SK-N-SH treated with all-trans-retinoic acid at 6 μM for 48 hours (cell line): ENCODE measurements around the gene NADK.

Experiments
- ATAC-seq: fragments of 200-7000 bp; cut with Tn5 transposase; 3 replicates; pipeline ENCODE4 v1.9.1; 2020; ENCODE audit warnings: mild to moderate bottlenecking, moderate library complexity
- ARNTL ChIP-seq: fragments of 450-650 bp; formaldehyde crosslinking; IDR thresholded peaks from 2 replicates; pipeline ENCODE4 v1.5.0; 2020; ENCODE audit warnings: low read depth, mild to moderate bottlenecking, moderate library complexity, borderline replicate concordance
- BACH2 ChIP-seq: fragments of 250-450 bp; sonication (Bioruptor Pico); IDR thresholded peaks from 2 replicates; pipeline ENCODE4 v1.9.0; 2021; ENCODE audit warnings: mild to moderate bottlenecking, borderline replicate concordance
- CSDC2 ChIP-seq: fragments of 250-450 bp; sonication (Bioruptor Pico); IDR thresholded peaks from 2 replicates; pipeline ENCODE4 v1.5.0; 2020; ENCODE audit warnings: mild to moderate bottlenecking, moderate library complexity
- CSRNP3 ChIP-seq: fragments of 250-450 bp; sonication (Bioruptor Pico); IDR thresholded peaks from 2 replicates; pipeline ENCODE4 v1.5.1; 2021; ENCODE audit warnings: mild to moderate bottlenecking, moderate library complexity
- ESRRG ChIP-seq: fragments of 250-450 bp; sonication (Bioruptor Pico); IDR thresholded peaks from 2 replicates; pipeline ENCODE4 v1.6.1; 2021; ENCODE audit warnings: mild to moderate bottlenecking
- GLIS3 ChIP-seq: fragments of 250-450 bp; sonication (Bioruptor Pico); IDR thresholded peaks from 2 replicates; pipeline ENCODE4 v1.5.0; 2020; ENCODE audit warnings: mild to moderate bottlenecking, moderate library complexity
- ISL1 ChIP-seq: fragments of 250-450 bp; sonication (Bioruptor Pico); IDR thresholded peaks from 2 replicates; pipeline ENCODE4 v2.1.2; 2022; ENCODE audit warnings: mild to moderate bottlenecking, moderate library complexity
- OSR1 ChIP-seq: fragments of 250-450 bp; sonication (Bioruptor Pico); IDR thresholded peaks from 2 replicates; pipeline ENCODE4 v1.8.0; 2022; ENCODE audit warnings: moderate library complexity, mild to moderate bottlenecking, inconsistent platforms
- PATZ1 ChIP-seq: fragments of 250-450 bp; sonication (Bioruptor Pico); IDR thresholded peaks from 2 replicates; pipeline ENCODE4 v1.8.0; 2020; ENCODE audit warnings: mild to moderate bottlenecking, moderate library complexity, borderline replicate concordance
- POU6F1 ChIP-seq: fragments of 250-450 bp; sonication (Bioruptor Pico); IDR thresholded peaks from 2 replicates; pipeline ENCODE4 v1.8.0; 2021; ENCODE audit warnings: low read depth, mild to moderate bottlenecking, moderate library complexity, borderline replicate concordance
- PPARA ChIP-seq: fragments of 250-450 bp; sonication (Bioruptor Pico); IDR thresholded peaks from 2 replicates; pipeline ENCODE4 v1.5.0; 2020; ENCODE audit warnings: mild to moderate bottlenecking, borderline replicate concordance
- RARB ChIP-seq: fragments of 250-450 bp; sonication (Bioruptor Pico); IDR thresholded peaks from 2 replicates; pipeline ENCODE4 v1.8.0; 2021; ENCODE audit warnings: mild to moderate bottlenecking, moderate library complexity
- SNAI2 ChIP-seq: fragments of 250-450 bp; sonication (Bioruptor Pico); IDR thresholded peaks from 2 replicates; pipeline ENCODE4 v1.5.0; 2020; ENCODE audit warnings: mild to moderate bottlenecking, moderate library complexity
- TCF4 ChIP-seq: fragments of 250-450 bp; sonication (Bioruptor Pico); IDR thresholded peaks from 2 replicates; pipeline ENCODE4 v1.8.0; 2021; ENCODE audit warnings: mild to moderate bottlenecking, moderate library complexity, borderline replicate concordance
- TOX ChIP-seq: fragments of 250-450 bp; sonication (Bioruptor Pico); IDR thresholded peaks from 2 replicates; pipeline ENCODE4 v1.8.0; 2021; ENCODE audit warnings: mild to moderate bottlenecking, moderate library complexity, borderline replicate concordance
- TSHZ2 ChIP-seq: fragments of 250-450 bp; sonication (Bioruptor Pico); IDR thresholded peaks from 2 replicates; pipeline ENCODE4 v1.5.0; 2020; ENCODE audit warnings: mild to moderate bottlenecking, moderate library complexity
- ZC3H10 ChIP-seq: fragments of 250-450 bp; sonication (Bioruptor Pico); IDR thresholded peaks from 2 replicates; pipeline ENCODE4 v1.5.1; 2021; ENCODE audit warnings: mild to moderate bottlenecking, moderate library complexity
- ZFP3 ChIP-seq: fragments of 250-450 bp; sonication (Bioruptor Pico); IDR thresholded peaks from 2 replicates; pipeline ENCODE4 v1.5.0; 2020; ENCODE audit warnings: mild to moderate bottlenecking, moderate library complexity
- ZFP30 ChIP-seq: fragments of 450-650 bp; formaldehyde crosslinking; IDR thresholded peaks from 2 replicates; pipeline ENCODE4 v1.5.0; 2022; ENCODE audit warnings: mild to moderate bottlenecking, moderate library complexity
- ZNF565 ChIP-seq: fragments of 450-650 bp; formaldehyde crosslinking; conservative IDR thresholded peaks from 2 replicates; pipeline ENCODE4 v1.5.0; 2020; ENCODE audit warnings: low read depth, mild to moderate bottlenecking, moderate library complexity
- ZNF70 ChIP-seq: fragments of 450-650 bp; formaldehyde crosslinking; IDR thresholded peaks from 2 replicates; pipeline ENCODE4 v1.5.0; 2020; ENCODE audit warnings: mild to moderate bottlenecking, moderate library complexity
- ZNF8 ChIP-seq: fragments of 450-650 bp; formaldehyde crosslinking; IDR thresholded peaks from 2 replicates; pipeline ENCODE4 v1.5.0; 2020; ENCODE audit warnings: mild to moderate bottlenecking, moderate library complexity
- TF ChIP-seq, protein P1 (sequence below): fragments of 250-450 bp; sonication (Bioruptor Pico); IDR thresholded peaks from 2 replicates; pipeline ENCODE4 v1.5.1; 2020; ENCODE audit warnings: low read depth, mild to moderate bottlenecking, moderate library complexity

The NADK gene

GRCh38 chr1:1773874-1774273 is 4.4 kb downstream of the NADK start:
- ATAC-seq, result no peak
- TF ChIP-seq ZFP3 (CRISPR knock-in tag) (no peak), GLIS3 (CRISPR knock-in tag) (no peak), CSRNP3 (CRISPR knock-in tag) (no peak), CSDC2 (no peak), ZFP30 (no peak), RARB (no peak), SNAI2 (CRISPR knock-in tag) (no peak), ZC3H10 (CRISPR knock-in tag) (no peak), TOX (no peak), ISL1 (no peak), OSR1 (CRISPR knock-in tag) (no peak), TCF4 (no peak), ZNF565 (CRISPR knock-in tag) (no peak), ZNF8 (no peak)

- ATAC-seq, result no peak
- TF ChIP-seq TOX (no peak), CSDC2 (no peak), POU6F1 (CRISPR knock-in tag) (no peak), ZFP30 (no peak)
- TF ChIP-seq, all 23 proteins: peak for 0
Measured at GRCh38 chr1:1771096-1771495, 7.2 kb downstream of the NADK start.

DNA sequence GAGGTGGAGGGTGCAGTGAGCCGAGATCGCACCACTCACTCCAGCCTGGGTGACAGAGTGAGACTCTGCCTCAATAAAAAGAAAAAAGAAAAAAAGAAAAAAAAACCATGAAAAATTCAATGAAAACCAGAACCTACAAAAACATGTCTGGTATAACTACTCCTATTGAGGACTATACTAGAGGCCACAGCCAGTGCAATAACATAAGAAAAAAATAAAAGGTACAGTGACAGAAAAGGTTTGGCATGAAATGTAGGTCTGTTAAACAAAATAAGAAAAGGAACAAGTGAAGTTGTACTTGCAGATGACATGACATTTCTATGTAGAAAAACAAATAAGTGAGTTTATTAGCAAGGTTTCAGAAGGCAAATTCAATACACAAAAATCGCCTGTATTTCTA is 8.2 kb downstream of the NADK start:
- TF ChIP-seq ZFP30 (no peak), ESRRG (CRISPR knock-in tag) (no peak), TSHZ2 (CRISPR knock-in tag) (no peak), CSDC2 (no peak), BACH2 (CRISPR knock-in tag) (no peak), TCF4 (no peak), PPARA (CRISPR knock-in tag) (no peak), TOX (no peak)
- ATAC-seq, result no peak

DNA sequence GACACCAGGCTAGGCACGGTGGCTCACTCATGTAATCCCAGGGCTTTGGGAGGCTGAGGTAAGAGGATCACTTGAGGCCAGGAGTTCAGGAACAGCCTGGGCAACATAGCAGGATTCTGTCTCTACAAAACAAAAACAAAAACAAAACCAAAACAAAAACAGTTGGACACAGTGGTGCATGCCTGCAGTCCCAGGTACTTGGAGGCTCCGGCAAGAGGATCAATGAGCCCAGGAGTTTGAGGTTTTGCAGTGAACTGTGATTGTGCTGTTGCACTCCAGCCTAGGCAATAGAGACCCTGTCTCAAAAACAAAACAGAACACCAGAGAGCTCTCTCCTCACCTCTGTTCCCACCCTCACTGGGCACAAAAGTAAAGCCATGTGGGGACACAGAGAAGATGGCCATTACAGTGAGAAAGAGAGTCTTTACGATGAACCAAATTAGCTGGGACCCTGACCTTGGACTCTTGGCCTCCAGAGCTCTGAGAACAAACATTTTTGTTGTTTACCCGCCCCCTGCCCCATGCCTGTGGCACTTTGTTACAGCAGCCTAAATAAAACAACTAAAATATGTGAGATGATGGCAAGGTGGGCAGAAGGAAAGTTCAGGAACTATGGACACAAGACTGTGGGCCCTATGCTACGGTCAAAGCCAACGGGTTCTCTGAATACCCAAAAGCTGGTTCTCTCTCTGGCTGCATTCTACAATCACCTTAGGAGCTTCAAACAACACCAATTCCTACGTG is 9.8 kb downstream of the NADK start:
- no peak for ATAC-seq
- TF ChIP-seq PPARA (CRISPR knock-in tag) (no peak), ZNF8 (no peak), OSR1 (CRISPR knock-in tag) (no peak), SNAI2 (CRISPR knock-in tag) (no peak), ARNTL (no peak), GLIS3 (CRISPR knock-in tag) (no peak), ZC3H10 (CRISPR knock-in tag) (no peak), ZNF565 (CRISPR knock-in tag) (no peak), ZNF70 (CRISPR knock-in tag) (no peak), PATZ1 (CRISPR knock-in tag) (no peak), CSRNP3 (CRISPR knock-in tag) (no peak), BACH2 (CRISPR knock-in tag) (no peak), CSDC2 (no peak), ESRRG (CRISPR knock-in tag) (no peak)
- TF ChIP-seq, protein P1, sequence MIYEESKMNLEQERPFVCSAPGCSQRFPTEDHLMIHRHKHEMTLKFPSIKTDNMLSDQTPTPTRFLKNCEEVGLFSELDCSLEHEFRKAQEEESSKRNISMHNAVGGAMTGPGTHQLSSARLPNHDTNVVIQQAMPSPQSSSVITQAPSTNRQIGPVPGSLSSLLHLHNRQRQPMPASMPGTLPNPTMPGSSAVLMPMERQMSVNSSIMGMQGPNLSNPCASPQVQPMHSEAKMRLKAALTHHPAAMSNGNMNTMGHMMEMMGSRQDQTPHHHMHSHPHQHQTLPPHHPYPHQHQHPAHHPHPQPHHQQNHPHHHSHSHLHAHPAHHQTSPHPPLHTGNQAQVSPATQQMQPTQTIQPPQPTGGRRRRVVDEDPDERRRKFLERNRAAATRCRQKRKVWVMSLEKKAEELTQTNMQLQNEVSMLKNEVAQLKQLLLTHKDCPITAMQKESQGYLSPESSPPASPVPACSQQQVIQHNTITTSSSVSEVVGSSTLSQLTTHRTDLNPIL, result no peak
